GM18951 (cell line): ENCODE results near the gene ARHGAP20.
"Not testable (repeated sequence)": the region's sequence is repeated elsewhere in the genome, so short reads cannot be mapped to it uniquely, and the experiment has no call there.

Experiments
- POLR2A ChIP-seq: IDR thresholded peaks from 4 replicates; pipeline ENCODE4 v1.6.1; 2011; ENCODE audit warnings: mild to moderate bottlenecking; ENCODE audit not compliant: insufficient read length, insufficient read depth; ENCODE audit errors: extremely low read depth
- in situ Hi-C: fragments of 300-500 bp; cut with MboI; formaldehyde crosslinking; loops from one replicate; pipeline ENCODE4 v1.12.0; 2022; ENCODE audit warnings: low sequenced_read_pairs, mixed read lengths, inconsistent platforms; ENCODE audit not compliant: unreplicated experiment

The ARHGAP20 gene

DNA sequence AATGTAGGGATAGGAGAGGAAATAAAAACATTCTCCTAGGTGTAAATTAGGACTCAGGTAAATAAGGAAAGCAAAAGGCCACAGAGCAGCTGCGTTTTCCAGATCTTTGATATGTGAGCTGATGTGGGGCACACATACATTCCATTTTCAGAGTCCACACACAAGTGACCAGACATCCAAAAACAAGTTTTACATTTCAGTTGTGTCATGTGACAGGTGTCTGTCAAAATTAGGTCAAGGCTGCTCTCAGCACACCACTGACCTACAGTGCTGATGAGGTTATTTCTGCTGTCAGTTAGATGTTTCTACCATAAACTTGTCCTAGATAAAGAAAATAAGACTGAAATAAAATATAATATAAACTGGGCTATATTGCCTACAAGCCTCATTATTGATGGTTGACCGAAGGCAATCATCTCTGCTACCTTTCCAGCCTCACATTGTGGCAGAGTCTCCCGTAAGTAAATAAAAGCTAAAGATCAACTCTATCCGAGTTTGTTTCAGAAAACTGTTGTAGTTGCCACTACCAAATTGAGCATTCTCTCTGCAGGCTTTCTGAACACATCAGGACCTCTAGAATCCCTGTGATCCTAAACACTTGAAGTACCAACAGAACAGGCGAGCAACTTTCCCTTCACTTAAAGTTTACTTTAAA is 7.9 kb downstream of the ARHGAP20 start:
- no peak for TF ChIP-seq POLR2A
- in situ Hi-C loops: no loop called here

DNA sequence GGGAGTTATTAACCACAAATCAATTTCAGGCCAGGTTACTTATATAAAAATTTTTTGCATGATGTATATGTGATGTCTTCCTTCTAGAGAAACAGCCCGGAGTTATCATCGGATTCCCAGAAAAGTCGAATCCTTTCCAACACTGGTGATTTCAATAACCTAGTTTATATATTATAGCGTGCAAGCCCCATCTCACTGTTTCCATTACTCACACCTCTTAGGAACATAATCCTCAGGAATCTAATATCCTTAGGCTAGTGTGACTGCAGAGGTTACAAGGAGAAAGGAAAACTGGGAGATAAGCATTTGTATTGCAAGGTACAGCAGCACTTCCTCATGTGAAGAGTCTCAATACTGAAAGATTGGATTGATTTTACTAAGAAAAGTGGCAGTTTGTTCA is 20.3 kb downstream of the ARHGAP20 start:
- in situ Hi-C loops: no loop called here
- no peak for TF ChIP-seq POLR2A

DNA sequence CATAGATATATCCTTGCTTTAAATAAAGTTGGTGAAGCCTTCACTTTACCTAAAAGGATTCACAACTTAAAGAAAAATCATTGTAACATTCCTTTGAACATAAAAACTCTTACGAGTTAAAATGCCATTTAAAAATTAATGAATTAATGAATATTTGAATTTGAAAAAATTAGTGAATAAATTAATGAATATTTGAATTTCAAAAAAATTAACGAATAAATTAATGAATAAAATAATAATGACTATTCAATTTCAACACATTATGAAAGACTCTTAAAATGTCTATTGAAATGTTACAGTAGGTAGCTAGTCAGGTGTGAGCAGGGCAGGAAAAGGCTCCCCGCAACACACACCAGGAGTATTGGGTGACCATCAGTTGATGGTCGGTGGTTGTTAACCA is 22.9 kb downstream of the ARHGAP20 start:
- TF ChIP-seq POLR2A: no peak

DNA sequence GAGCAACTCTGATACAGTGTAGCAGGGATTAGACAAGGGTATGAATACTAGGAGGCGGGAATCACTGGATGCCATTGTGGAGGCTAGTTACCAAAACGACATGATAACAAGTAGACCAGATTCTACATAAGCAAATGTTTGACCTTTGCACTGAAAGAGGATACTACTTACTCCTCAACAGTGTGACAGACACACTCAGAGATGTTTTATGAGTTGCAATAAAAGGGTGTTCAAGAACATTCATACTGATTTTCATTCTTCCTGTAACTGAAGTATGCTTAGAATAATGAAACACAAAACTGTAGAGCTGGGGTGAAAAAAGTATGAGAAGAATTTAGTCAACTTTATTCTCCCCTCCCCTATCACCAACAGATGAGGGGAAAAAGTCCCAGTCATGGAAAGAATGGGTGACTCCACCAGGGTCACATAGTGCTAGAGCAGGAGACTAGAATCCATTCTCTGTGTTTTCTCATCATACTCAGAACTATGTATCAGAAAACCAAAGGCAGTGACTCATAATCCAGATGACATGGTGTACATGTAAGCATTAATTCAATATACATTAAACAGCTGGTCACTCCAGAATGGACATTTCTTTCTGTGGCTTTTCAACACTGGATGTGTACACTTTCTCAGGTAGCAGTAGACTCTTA is 32.8 kb downstream of the ARHGAP20 start:
- in situ Hi-C loops: no loop called here
- no peak for TF ChIP-seq POLR2A

More for the DNA sequence above, 22.9 kb downstream of the ARHGAP20 start:
- in situ Hi-C loops: no loop called here

DNA sequence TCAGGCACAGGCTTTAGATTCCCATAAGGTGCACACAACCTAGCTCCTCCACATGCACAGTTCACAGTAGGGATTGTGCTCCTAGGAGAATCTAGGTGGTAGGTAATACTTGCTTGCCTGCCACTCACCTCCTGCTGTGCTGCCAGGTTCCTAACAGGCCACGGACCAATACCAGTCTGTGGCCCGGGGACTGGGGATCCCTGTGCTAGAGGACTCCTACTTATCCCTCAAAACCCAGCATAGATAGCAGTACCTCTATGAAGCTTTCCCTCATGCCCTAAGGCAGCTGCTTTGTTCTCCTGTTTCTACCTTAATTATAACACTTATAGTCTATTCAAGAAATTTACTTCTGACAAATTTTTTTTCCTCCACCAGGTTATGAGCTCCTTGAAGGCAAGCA is 36.7 kb downstream of the ARHGAP20 start:
- in situ Hi-C loops: no loop called here
- no peak for TF ChIP-seq POLR2A

DNA sequence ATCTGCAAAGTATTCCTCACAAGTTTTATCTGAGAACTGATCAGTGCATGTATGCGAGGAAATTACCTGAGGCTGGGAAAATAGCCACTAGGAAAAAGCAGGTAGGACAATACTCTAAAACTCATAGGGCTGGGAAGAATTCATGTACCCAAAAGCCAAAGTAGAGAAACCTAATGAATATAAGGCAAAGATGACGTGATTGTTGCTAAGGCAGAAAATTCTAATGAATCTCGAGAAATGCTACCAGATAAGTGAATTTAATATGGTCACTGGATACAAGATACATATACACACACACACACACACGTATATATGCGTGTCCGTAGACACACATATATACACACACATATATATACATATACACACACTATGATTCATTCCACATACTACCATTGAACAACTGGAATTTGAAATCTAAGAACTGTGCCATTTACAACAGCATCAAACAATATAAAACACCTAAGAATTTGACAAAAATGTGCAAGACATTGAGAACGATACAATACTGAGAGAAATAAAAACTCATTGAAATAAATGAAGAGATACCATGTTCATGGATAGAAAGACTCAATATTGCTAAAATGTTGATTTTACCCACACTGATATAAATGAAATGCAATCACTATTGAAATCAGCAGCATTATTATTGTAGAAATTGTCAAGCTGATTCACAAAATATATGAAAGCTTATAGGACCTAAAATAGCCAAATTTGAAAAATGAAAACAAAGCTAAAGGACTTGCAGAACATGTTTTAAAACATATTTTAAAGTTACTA is 46.4 kb downstream of the ARHGAP20 start:
- in situ Hi-C loops: no loop called here
- no peak for TF ChIP-seq POLR2A

DNA sequence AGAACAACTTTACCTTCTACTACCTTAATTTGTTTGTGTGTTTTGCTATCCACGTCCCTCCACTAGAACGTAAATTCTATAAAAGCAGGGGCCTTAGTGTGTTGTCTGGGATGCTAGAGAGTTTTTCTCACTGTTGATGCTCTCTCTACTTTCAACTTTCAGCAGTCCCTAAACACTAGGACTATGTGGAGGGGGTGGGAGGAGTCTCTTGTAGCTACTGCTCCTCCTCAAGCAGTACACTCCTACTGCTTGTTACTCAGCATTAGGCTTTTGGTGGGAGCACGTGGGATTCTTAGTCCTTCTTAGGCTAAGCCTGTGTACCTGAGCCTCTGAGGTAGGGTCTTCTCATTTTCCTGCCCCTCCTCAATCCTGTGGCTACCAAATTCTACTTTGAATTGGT is 56.3 kb downstream of the ARHGAP20 start:
- TF ChIP-seq POLR2A: no peak
- in situ Hi-C loops: no loop called here

DNA sequence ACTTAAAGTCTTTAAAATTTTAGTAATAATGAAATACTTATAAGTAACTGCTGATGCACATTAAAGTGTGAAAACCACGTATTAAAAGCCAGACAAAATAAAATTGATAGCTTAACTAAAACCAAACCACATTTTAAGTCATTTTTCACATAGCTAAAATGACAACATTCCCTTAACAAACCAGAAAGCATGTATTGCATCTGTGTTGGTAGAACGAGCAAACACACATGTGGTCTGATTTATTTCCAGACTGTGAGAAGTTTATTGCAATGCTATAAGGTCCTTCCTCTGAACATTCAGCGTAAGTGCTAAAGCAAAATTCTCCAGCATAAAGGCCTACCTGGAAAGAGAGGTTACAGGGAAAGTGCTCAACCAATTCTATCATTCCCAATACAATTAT is 57.8 kb downstream of the ARHGAP20 start:
- TF ChIP-seq POLR2A: no peak
- in situ Hi-C loops: no loop called here

DNA sequence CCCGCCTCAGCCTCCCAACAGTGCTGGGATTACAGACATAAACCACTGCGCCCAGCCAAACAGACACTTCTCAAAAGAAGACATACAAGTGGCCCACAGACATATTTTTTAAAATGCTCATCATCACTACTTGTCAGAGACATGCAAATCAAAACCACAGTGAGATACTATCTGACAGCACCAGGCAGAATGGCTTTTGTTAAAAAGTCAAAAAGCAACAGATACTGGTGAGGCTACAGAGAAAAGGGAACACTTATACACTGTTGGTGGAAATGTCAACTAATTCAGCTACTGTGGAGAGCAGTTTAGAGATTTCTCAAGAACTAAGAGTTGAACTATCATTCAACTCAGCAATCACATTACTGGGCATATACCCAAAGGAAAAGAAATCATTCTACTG is 67.0 kb downstream of the ARHGAP20 start:
- in situ Hi-C loops: no loop called here
- no peak for TF ChIP-seq POLR2A

DNA sequence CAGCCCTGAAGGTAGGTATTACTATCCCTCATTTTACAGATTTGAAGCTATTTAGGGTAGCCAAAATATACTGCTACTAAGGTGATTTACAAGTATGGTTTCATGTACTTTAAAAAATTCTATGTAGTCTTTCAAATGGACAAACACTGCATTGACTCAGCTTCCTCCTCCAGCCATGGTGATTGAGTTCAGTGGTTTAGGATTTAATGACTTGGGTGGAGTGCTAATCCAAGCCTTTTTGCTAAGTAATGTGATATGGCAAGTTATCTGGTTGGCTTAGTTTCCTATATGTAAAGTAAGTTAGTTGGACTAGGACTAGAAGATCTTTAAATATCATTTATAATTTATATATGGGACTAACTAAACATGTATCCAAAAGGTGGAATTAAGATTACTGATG is 77.9 kb downstream of the ARHGAP20 start:
- TF ChIP-seq POLR2A: no peak
- in situ Hi-C loops: no loop called here

DNA sequence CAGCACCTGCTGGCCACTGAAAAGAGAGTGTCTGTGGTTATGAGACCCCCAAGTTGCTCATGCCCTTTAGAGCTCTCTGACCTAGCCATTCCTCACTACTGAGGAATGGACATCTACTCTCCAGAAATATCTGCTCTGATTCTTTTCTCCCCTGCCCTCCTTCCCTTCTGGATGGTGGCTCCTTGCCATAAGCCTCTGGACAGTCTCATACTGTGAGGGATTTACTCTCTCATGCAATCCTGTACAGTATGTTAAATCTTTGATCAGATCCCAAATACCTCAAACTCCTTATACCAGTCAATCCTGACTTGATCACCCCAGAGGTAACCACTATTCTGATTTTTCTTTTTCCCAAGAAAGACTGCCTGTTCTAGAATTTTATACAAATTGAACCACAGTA is 80.7 kb downstream of the ARHGAP20 start:
- in situ Hi-C loops: no loop called here
- no peak for TF ChIP-seq POLR2A

DNA sequence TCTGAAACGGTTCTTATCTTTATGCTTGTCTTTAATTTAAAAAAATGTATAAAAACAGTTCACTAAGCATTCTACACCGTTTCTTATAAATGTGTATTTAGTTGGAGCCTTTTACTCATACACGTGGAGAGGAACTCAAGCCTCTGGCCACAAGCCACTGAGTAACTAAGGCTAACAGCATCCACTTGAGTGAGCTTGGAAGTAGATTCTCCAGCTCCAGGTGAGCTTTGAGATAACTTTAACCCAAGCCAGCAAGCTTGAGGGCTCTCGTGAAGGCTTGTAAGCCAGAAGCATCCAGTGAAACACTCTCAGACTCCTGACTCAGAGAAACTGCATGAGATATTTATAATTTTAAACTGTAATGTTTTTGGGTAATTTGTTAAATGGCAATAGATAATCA is 82.6 kb downstream of the ARHGAP20 start:
- TF ChIP-seq POLR2A: no peak
- in situ Hi-C loops: no loop called here

DNA sequence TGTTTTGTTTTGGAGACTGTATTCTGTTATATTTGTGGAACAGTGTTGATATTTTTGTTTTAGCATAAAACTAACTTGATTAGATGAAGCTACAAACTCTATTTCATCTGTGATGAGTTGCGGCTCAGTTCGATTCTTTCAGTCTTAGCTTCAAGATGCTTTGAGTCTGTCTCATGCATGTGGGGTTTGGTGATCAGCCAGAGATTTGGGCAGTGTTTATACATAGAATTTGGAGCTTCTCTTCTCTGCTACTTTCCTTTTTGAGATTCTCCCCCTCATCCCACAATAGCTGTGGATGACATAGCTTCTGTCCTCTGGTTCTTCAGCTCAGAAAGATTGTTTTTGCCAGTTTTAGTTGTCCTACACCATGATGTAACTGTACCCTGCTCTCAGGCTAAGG is 90.4 kb downstream of the ARHGAP20 start:
- in situ Hi-C loops: no loop called here
- no peak for TF ChIP-seq POLR2A

DNA sequence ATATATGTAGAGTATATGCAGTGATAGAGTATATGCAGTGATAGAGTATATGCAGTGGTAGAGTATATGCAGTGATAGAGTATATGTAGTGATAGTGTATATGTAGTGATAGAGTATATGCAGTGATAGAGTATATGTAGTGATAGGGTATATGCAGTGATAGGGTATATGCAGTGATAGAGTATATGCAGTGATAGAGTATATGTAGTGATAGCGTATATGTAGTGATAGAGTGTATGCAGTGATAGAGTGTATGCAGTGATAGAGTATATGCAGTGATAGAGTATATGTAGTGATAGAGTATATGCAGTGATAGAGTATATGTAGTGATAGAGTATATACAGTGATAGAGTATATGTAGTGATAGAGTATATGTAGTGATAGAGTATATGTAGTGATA is 92.9 kb downstream of the ARHGAP20 start:
- in situ Hi-C loops: not testable (repeated sequence)
